Measurements from ENCODE around the gene NCF4.

DNA sequence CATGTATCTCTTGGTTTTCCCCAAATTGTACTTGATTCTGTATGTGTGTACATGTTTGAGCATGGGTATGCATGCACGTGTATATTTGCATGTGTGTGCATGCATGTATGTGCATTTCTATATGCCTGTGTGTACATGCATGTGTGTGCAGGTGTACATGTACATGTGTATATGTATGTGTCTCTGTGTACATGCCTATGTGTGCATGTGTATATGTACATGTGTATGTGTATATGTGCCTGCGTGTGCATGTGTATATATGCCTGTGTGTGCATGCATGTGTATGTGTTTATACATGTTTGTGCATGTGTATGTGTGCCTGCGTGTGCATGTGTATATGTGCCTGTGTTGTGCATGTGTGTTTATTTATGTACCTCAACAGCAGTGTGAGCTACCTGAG is 5.3 kb upstream of the NCF4 start:
- TF ChIP-seq POLR2A (IDR thresholded peaks at IDR 0.05): no peak
- TF ChIP-seq, protein P1, sequence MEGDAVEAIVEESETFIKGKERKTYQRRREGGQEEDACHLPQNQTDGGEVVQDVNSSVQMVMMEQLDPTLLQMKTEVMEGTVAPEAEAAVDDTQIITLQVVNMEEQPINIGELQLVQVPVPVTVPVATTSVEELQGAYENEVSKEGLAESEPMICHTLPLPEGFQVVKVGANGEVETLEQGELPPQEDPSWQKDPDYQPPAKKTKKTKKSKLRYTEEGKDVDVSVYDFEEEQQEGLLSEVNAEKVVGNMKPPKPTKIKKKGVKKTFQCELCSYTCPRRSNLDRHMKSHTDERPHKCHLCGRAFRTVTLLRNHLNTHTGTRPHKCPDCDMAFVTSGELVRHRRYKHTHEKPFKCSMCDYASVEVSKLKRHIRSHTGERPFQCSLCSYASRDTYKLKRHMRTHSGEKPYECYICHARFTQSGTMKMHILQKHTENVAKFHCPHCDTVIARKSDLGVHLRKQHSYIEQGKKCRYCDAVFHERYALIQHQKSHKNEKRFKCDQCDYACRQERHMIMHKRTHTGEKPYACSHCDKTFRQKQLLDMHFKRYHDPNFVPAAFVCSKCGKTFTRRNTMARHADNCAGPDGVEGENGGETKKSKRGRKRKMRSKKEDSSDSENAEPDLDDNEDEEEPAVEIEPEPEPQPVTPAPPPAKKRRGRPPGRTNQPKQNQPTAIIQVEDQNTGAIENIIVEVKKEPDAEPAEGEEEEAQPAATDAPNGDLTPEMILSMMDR (IDR thresholded peaks at IDR 0.05): no peak

Measured in esophagus squamous epithelium (tissue), 4 donors.